Activated effector memory CD4-positive, alpha-beta T cell treated with anti-CD3 and anti-CD28 coated beads, Interleukin-2, amount 50 U/mL, for 16 hours (primary cell): Measurements from ENCODE around the gene ATXN1L.
"Not testable (repeated sequence)": the region's sequence is repeated elsewhere in the genome, so short reads cannot be mapped to it uniquely, and the experiment has no call there.

ENCODE experiments used
- DNase-seq: peaks from one replicate; pipeline ENCODE4 v3.0.0-alpha.2; 2020

ATXN1L gene

GRCh38 chr16:71852561-71852960 is 6.8 kb downstream of the ATXN1L start:
- no peak for DNase-seq

- DNase-seq: no peak
Observed at GRCh38 chr16:71853413-71853812, 7.6 kb downstream of the ATXN1L start.

- DNase-seq: no peak
Observed at GRCh38 chr16:71854369-71854948, 8.7 kb downstream of the ATXN1L start.

- DNase-seq: no peak
Observed at GRCh38 chr16:71855937-71856662, 10.3 kb downstream of the ATXN1L start.

- DNase-seq: no peak
Observed at GRCh38 chr16:71859762-71860521, 14.2 kb downstream of the ATXN1L start.

GRCh38 chr16:71863995-71864394 is 18.2 kb downstream of the ATXN1L start:
- no peak for DNase-seq

GRCh38 chr16:71865173-71865863 is 19.5 kb downstream of the ATXN1L start:
- no peak for DNase-seq

GRCh38 chr16:71867175-71867574 is 21.4 kb downstream of the ATXN1L start:
- DNase-seq: not testable (repeated sequence)

- no peak for DNase-seq
Observed at GRCh38 chr16:71867939-71868338, 22.2 kb downstream of the ATXN1L start.

- DNase-seq: no peak
Observed at GRCh38 chr16:71869089-71869488, 23.3 kb downstream of the ATXN1L start.

GRCh38 chr16:71870818-71871217 is 25.0 kb downstream of the ATXN1L start:
- no peak for DNase-seq

GRCh38 chr16:71873199-71873598 is 27.4 kb downstream of the ATXN1L start:
- no peak for DNase-seq

- DNase-seq: no peak
Observed at GRCh38 chr16:71878911-71879310, 33.1 kb downstream of the ATXN1L start.

- no peak for DNase-seq
Observed at GRCh38 chr16:71880176-71880575, 34.4 kb downstream of the ATXN1L start.

GRCh38 chr16:71882505-71883167 is 36.9 kb downstream of the ATXN1L start:
- DNase-seq: peak; percentile 87

- DNase-seq: peak; percentile 86
Observed at GRCh38 chr16:71883168-71883848, 37.5 kb downstream of the ATXN1L start.

GRCh38 chr16:71883849-71884638 is 38.3 kb downstream of the ATXN1L start, which contains the start of gene ZNF821:
TSS of gene ZNF821 (minus strand) at chr16:71884182. CDS start at chr16:71879946, 4,236 bp downstream.
- peak; percentile 91 for DNase-seq

GRCh38 chr16:71885261-71885650 is 39.5 kb downstream of the ATXN1L start:
- DNase-seq: no peak

GRCh38 chr16:71889147-71889546 is 43.4 kb downstream of the ATXN1L start:
- DNase-seq: no peak

GRCh38 chr16:71893888-71894228 is 48.1 kb downstream of the ATXN1L start:
- no peak for DNase-seq

- DNase-seq: peak; percentile 77
Observed at GRCh38 chr16:71894229-71894920, 48.6 kb downstream of the ATXN1L start.
